Adipocyte (in vitro differentiated cells): ENCODE measurements around the gene DPEP1.

Source experiments
- DNase-seq: peaks from one replicate; pipeline ENCODE4 v3.0.0-alpha.2; 2015; ENCODE audit warnings: low read depth
- H3K27me3 ChIP-seq: replicated peaks from 2 replicates; pipeline ENCODE4 v1.7.0; 2013; ENCODE audit warnings: mild to moderate bottlenecking, low read length, moderate library complexity; ENCODE audit not compliant: control insufficient read depth, insufficient read depth
- H3K36me3 ChIP-seq: 2 replicates; pipeline ENCODE4 v1.7.0; 2013; ENCODE audit warnings: low read length, mild to moderate bottlenecking, moderate library complexity; ENCODE audit not compliant: control insufficient read depth, insufficient read depth, severe bottlenecking
- H3K4me1 ChIP-seq: 2 replicates; pipeline ENCODE4 v1.7.0; 2013; ENCODE audit warnings: mild to moderate bottlenecking, low read length, moderate library complexity; ENCODE audit not compliant: control insufficient read depth, insufficient read depth
- H3K4me3 ChIP-seq: 2 replicates; pipeline ENCODE4 v1.7.0; 2013; ENCODE audit warnings: mild to moderate bottlenecking, low read length, moderate library complexity
- H3K9ac ChIP-seq: 2 replicates; pipeline ENCODE4 v1.7.0; 2013; ENCODE audit warnings: mild to moderate bottlenecking, low read length, moderate library complexity
- H3K9me3 ChIP-seq: 2 replicates; pipeline ENCODE4 v1.7.0; 2013; ENCODE audit warnings: mild to moderate bottlenecking, low read length, moderate library complexity; ENCODE audit not compliant: control insufficient read depth

Gene DPEP1

GRCh38 chr16:89593841-89594240 is 19.6 kb upstream of the DPEP1 start:
- no peaks in the 10 kb centered on the region for H3K36me3 ChIP-seq
- no peak for DNase-seq
- H3K27me3 ChIP-seq, result no peaks in the 10 kb centered on the region
- no peak overlapping the region for H3K4me3 ChIP-seq
- no peaks in the 10 kb centered on the region for H3K9me3 ChIP-seq
- H3K4me1 ChIP-seq, result no peaks in the 10 kb centered on the region
- no peak overlapping the region for H3K9ac ChIP-seq

- Histone ChIP-seq H3K4me3 (no peak overlapping the region), H3K27me3 (no peaks in the 10 kb centered on the region), H3K9me3 (no peaks in the 10 kb centered on the region), H3K9ac (no peak overlapping the region), H3K4me1 (no peaks in the 10 kb centered on the region), H3K36me3 (no peaks in the 10 kb centered on the region)
- no peak for DNase-seq
Observed at GRCh38 chr16:89595330-89596060, 17.9 kb upstream of the DPEP1 start.

- DNase-seq, result no peak
- H3K4me1 ChIP-seq, result peaks cover 4% of the 10 kb centered on the region
- H3K4me3 ChIP-seq, result no peak overlapping the region
Observed at GRCh38 chr16:89596061-89596689, 17.3 kb upstream of the DPEP1 start.

GRCh38 chr16:89596957-89597649 is 16.3 kb upstream of the DPEP1 start:
- H3K4me3 ChIP-seq, result no peak overlapping the region
- peaks cover 5% of the 10 kb centered on the region for H3K4me1 ChIP-seq
- no peaks in the 10 kb centered on the region for H3K27me3 ChIP-seq
- H3K36me3 ChIP-seq, result no peaks in the 10 kb centered on the region
- DNase-seq, result no peak
- no peak overlapping the region for H3K9ac ChIP-seq
- H3K9me3 ChIP-seq, result no peaks in the 10 kb centered on the region

More at GRCh38 chr16:89596061-89596689, 17.3 kb upstream of the DPEP1 start:
- H3K36me3 ChIP-seq, result no peaks in the 10 kb centered on the region
- no peaks in the 10 kb centered on the region for H3K27me3 ChIP-seq
- no peaks in the 10 kb centered on the region for H3K9me3 ChIP-seq
- H3K9ac ChIP-seq, result no peak overlapping the region

GRCh38 chr16:89598199-89598598 is 15.2 kb upstream of the DPEP1 start:
- H3K9me3 ChIP-seq, result no peaks in the 10 kb centered on the region
- H3K4me3 ChIP-seq, result no peak overlapping the region
- no peaks in the 10 kb centered on the region for H3K27me3 ChIP-seq
- DNase-seq, result peak; percentile 40
- H3K4me1 ChIP-seq, result peaks cover 11% of the 10 kb centered on the region
- no peaks in the 10 kb centered on the region for H3K36me3 ChIP-seq
- H3K9ac ChIP-seq, result no peak overlapping the region

- no peak for DNase-seq
- Histone ChIP-seq H3K9me3 (no peaks in the 10 kb centered on the region), H3K36me3 (no peaks in the 10 kb centered on the region), H3K9ac (no peak overlapping the region), H3K4me1 (peaks cover 11% of the 10 kb centered on the region), H3K27me3 (no peaks in the 10 kb centered on the region), H3K4me3 (no peak overlapping the region)
Observed at GRCh38 chr16:89599451-89599858, 14.0 kb upstream of the DPEP1 start.

GRCh38 chr16:89599902-89600301 is 13.5 kb upstream of the DPEP1 start:
- Histone ChIP-seq H3K36me3 (no peaks in the 10 kb centered on the region), H3K4me1 (peaks cover 11% of the 10 kb centered on the region), H3K4me3 (no peak overlapping the region), H3K9me3 (no peaks in the 10 kb centered on the region), H3K9ac (no peak overlapping the region), H3K27me3 (peaks cover 4% of the 10 kb centered on the region)
- DNase-seq, result no peak

- Histone ChIP-seq H3K27me3 (peaks cover 7% of the 10 kb centered on the region), H3K4me1 (peaks cover 11% of the 10 kb centered on the region), H3K9ac (no peak overlapping the region), H3K9me3 (no peaks in the 10 kb centered on the region), H3K4me3 (no peak overlapping the region), H3K36me3 (no peaks in the 10 kb centered on the region)
- no peak for DNase-seq
Observed at GRCh38 chr16:89600427-89600826, 13.0 kb upstream of the DPEP1 start.

- H3K27me3 ChIP-seq, result peaks cover 7% of the 10 kb centered on the region
- peaks cover 11% of the 10 kb centered on the region for H3K4me1 ChIP-seq
- DNase-seq, result no peak
Observed at GRCh38 chr16:89600956-89601355, 12.5 kb upstream of the DPEP1 start.

GRCh38 chr16:89601906-89602272 is 11.6 kb upstream of the DPEP1 start:
- peaks cover 7% of the 10 kb centered on the region for H3K27me3 ChIP-seq
- no peak overlapping the region for H3K9ac ChIP-seq
- H3K4me3 ChIP-seq, result peak overlapping the region; percentile 22
- H3K4me1 ChIP-seq, result peaks cover 11% of the 10 kb centered on the region
- H3K36me3 ChIP-seq, result no peaks in the 10 kb centered on the region
- H3K9me3 ChIP-seq, result no peaks in the 10 kb centered on the region
- DNase-seq, result no peak

More at GRCh38 chr16:89600956-89601355, 12.5 kb upstream of the DPEP1 start:
- no peaks in the 10 kb centered on the region for H3K36me3 ChIP-seq
- no peaks in the 10 kb centered on the region for H3K9me3 ChIP-seq
- H3K9ac ChIP-seq, result no peak overlapping the region
- H3K4me3 ChIP-seq, result no peak overlapping the region

GRCh38 chr16:89602273-89602951 is 11.0 kb upstream of the DPEP1 start:
- Histone ChIP-seq H3K9me3 (no peaks in the 10 kb centered on the region), H3K4me3 (peak overlapping the region; percentile 22), H3K4me1 (peaks cover 11% of the 10 kb centered on the region), H3K27me3 (peaks cover 9% of the 10 kb centered on the region), H3K36me3 (no peaks in the 10 kb centered on the region), H3K9ac (no peak overlapping the region)
- DNase-seq, result peak; percentile 85
